ENCODE measurements around the gene SHB.

The SHB gene

GRCh38 chr9:37952731-37953130 lies 116.3 kb downstream of the SHB start:
- Histone ChIP-seq H3K27me3 (peaks cover 0 to 4% (median 0%) of the 10 kb centered on the region in 11 experiments; a peak in 2 of 22 replicates), H3K4me2 (peak overlapping the region in 7 of 11 experiments; percentile 70 to 95 (median 88); a peak in 11 of 22 replicates), H3K4me1 (peaks cover 24 to 95% (median 78%) of the 10 kb centered on the region in 10 experiments), H3K36me3 (peaks cover 0 to 21% (median 0%) of the 10 kb centered on the region in 11 experiments; a peak in 2 of 22 replicates), H3K9me3 (replicated peaks in 1 of 11) (no peaks in the 10 kb centered on the region), H4K20me1 (peaks cover 0 to 23% (median 0%) of the 10 kb centered on the region in 11 experiments; a peak in 4 of 22 replicates), H3K4me3 (no peak overlapping the region), H3K9ac (no peak overlapping the region), H3K27ac (0 out of 22 replicates have a peak overlapping the region, but pooled peaks of 1 of the 11 experiments have one; percentile 7)
- no peak for TF ChIP-seq Cebpa-rat (IDR thresholded peaks at IDR 0.05)

GRCh38 chr9:37951671-37952449 lies 117.2 kb downstream of the SHB start:
- 0 out of 22 replicates have a peak overlapping the region, but pooled peaks of 1 of the 11 experiments have one; percentile 17 for H3K27ac ChIP-seq
- peaks cover 0 to 4% (median 0%) of the 10 kb centered on the region in 11 experiments; a peak in 2 of 22 replicates for H3K27me3 ChIP-seq
- no peaks in the 10 kb centered on the region for H3K9me3 ChIP-seq (replicated peaks in 1 of 11)
- no peak for TF ChIP-seq Cebpa-rat (IDR thresholded peaks at IDR 0.05)
- no peak overlapping the region for H3K9ac ChIP-seq
- peaks cover 0 to 21% (median 0%) of the 10 kb centered on the region in 11 experiments; a peak in 2 of 22 replicates for H3K36me3 ChIP-seq
- no peak overlapping the region for H3K4me3 ChIP-seq
- H3K4me2 ChIP-seq, result peak overlapping the region in 8 of 11 experiments; percentile 8 to 92 (median 53); a peak in 15 of 22 replicates
- H4K20me1 ChIP-seq, result peaks cover 0 to 22% (median 0%) of the 10 kb centered on the region in 11 experiments; a peak in 4 of 22 replicates
- peaks cover 28 to 99% (median 86%) of the 10 kb centered on the region in 10 experiments for H3K4me1 ChIP-seq

DNA sequence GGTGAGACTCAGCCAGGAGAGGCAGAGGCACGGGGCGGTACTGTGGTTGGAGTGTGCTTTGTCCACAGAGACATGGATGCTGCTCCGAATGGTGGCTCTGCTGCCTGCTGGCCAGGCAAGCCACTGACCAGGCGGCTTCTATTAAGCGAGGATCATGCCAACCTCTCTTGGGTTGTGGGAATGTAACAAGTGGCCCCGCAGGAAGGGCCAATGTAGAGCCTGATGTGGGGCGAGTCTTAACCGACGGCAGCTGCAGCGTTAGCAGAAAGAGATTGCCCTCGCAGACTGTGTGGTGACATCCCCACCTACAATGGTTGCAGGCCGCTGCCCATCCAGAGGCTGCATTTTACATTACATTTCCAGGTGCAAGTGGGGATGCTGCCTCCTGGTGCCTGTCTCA lies 118.5 kb downstream of the SHB start:
- Histone ChIP-seq H3K9me3 (replicated peaks in 1 of 11) (no peaks in the 10 kb centered on the region), H3K36me3 (peaks cover 0 to 25% (median 0%) of the 10 kb centered on the region in 11 experiments; a peak in 2 of 22 replicates), H3K4me1 (peaks cover 37 to 99% (median 87%) of the 10 kb centered on the region in 10 experiments), H4K20me1 (peaks cover 0 to 26% (median 3%) of the 10 kb centered on the region in 11 experiments; a peak in 7 of 22 replicates), H3K4me2 (peak overlapping the region in 8 of 11 experiments; percentile 8 to 92 (median 53); a peak in 10 of 22 replicates), H3K27me3 (peaks cover 0 to 4% (median 0%) of the 10 kb centered on the region in 11 experiments; a peak in 2 of 22 replicates), H3K27ac (no peak overlapping the region), H3K4me3 (no peak overlapping the region), H3K9ac (no peak overlapping the region)
- TF ChIP-seq Cebpa-rat (IDR thresholded peaks at IDR 0.05), result no peak

GRCh38 chr9:37949576-37949975 lies 119.5 kb downstream of the SHB start:
- H3K4me3 ChIP-seq, result no peak overlapping the region
- peaks cover 0 to 28% (median 3%) of the 10 kb centered on the region in 11 experiments; a peak in 7 of 22 replicates for H4K20me1 ChIP-seq
- peaks cover 36 to 98% (median 81%) of the 10 kb centered on the region in 10 experiments for H3K4me1 ChIP-seq
- peak overlapping the region in 5 of 11 experiments; percentile 22 to 92 (median 82); a peak in 6 of 22 replicates for H3K4me2 ChIP-seq
- no peaks in the 10 kb centered on the region for H3K9me3 ChIP-seq (replicated peaks in 1 of 11)
- H3K27me3 ChIP-seq, result peaks cover 0 to 4% (median 0%) of the 10 kb centered on the region in 11 experiments; a peak in 2 of 22 replicates
- peaks cover 0 to 28% (median 0%) of the 10 kb centered on the region in 11 experiments; a peak in 2 of 22 replicates for H3K36me3 ChIP-seq
- H3K27ac ChIP-seq, result no peak overlapping the region
- no peak for TF ChIP-seq Cebpa-rat (IDR thresholded peaks at IDR 0.05)
- H3K9ac ChIP-seq, result no peak overlapping the region

DNA sequence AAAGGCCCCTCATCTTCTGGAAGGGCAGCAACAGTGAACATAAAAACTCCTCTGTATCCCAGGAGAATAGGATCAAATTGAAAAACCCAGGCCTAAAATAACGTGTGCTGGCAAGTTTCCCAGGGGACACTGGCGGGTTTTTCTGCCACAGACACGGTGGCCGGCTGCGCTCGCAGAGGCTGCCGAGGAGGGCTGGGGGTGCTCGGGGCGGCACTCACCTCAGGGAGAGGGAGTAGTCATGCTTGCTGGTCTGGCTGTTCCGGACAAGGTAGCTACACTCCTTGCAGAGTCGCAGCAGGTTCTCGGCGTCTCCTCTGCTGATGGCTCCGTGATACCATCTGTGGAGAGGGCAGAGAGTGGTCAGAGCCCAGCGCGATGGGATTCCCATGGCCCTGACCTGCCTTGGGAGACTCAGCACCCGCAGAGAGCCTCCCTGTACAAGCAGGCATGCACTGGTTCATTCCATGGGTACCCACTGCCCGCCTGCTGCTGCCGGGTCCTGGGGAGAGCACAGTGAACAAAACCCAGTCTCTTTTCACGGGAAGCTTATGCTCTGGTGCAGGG lies 120.5 kb downstream of the SHB start:
- Histone ChIP-seq H3K27ac (no peak overlapping the region), H3K9me3 (replicated peaks in 1 of 11) (no peaks in the 10 kb centered on the region), H3K27me3 (peaks cover 0 to 4% (median 0%) of the 10 kb centered on the region in 11 experiments; a peak in 2 of 22 replicates), H4K20me1 (peaks cover 0 to 28% (median 2%) of the 10 kb centered on the region in 11 experiments; a peak in 9 of 22 replicates), H3K9ac (peak overlapping the region in 4 of 11 experiments; percentile 2 to 26 (median 14); a peak in 2 of 22 replicates), H3K36me3 (peaks cover 0 to 28% (median 0%) of the 10 kb centered on the region in 11 experiments; a peak in 2 of 22 replicates), H3K4me3 (peak overlapping the region in 1 of 10 experiments; percentile 1; a peak in 2 of 20 replicates), H3K4me2 (peak overlapping the region; percentile 44 to 92 (median 80)), H3K4me1 (peaks cover 26 to 96% (median 71%) of the 10 kb centered on the region in 10 experiments)
- TF ChIP-seq Cebpa-rat (IDR thresholded peaks at IDR 0.05), result no peak

DNA sequence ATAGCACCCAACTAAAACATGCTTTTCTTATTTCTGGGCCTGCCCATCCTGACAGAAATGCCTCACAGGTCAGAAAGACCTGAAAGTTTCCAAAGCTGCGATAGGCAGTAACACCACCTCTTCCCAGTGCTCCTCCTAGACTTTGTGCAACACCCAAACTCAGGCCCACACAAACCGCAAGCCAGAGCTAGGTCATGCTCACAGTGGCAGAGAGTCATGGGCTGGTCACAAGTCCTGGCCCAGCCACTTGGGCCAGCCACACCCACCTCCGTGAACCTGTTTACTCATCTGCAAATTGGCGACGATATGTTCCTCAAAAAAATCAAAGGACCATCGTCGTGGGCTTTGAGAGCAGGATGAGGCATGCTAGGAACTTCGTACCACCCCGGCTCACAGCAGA lies 121.0 kb downstream of the SHB start:
- peaks cover 24 to 95% (median 65%) of the 10 kb centered on the region in 10 experiments for H3K4me1 ChIP-seq
- peak overlapping the region; percentile 44 to 92 (median 80) for H3K4me2 ChIP-seq
- H3K4me3 ChIP-seq, result peak overlapping the region in 1 of 10 experiments; percentile 1; a peak in 1 of 20 replicates
- TF ChIP-seq Cebpa-rat (IDR thresholded peaks at IDR 0.05), result no peak
- peak overlapping the region in 3 of 11 experiments; percentile 13 to 26 (median 20); a peak in 2 of 22 replicates for H3K9ac ChIP-seq
- H3K27ac ChIP-seq, result no peak overlapping the region
- peaks cover 0 to 28% (median 0%) of the 10 kb centered on the region in 11 experiments; a peak in 9 of 22 replicates for H4K20me1 ChIP-seq
- peaks cover 0 to 28% (median 0%) of the 10 kb centered on the region in 11 experiments; a peak in 2 of 22 replicates for H3K36me3 ChIP-seq
- no peaks in the 10 kb centered on the region for H3K9me3 ChIP-seq (replicated peaks in 1 of 11)
- peaks cover 0 to 4% (median 0%) of the 10 kb centered on the region in 11 experiments; a peak in 2 of 22 replicates for H3K27me3 ChIP-seq

DNA sequence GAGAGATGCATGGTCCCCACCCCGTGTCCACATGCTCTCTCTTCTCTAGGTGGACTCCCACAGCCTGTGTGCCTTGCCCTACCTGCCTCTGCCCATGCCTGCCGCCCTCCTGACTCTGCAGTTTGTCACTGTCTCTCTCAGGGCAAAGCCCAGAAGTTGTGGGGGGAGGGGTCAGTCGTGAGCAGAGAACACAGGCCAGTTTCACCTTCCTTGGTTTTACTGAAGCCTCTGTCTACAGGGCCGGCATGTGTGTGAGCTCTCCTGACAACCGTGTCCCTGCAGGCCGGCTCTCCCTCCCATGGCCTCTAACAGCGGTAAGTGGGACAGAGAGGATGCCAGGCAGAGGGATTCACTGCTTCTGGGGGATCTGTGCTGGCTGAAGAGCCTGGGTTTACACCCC lies 121.6 kb downstream of the SHB start:
- Histone ChIP-seq H3K4me1 (peaks cover 24 to 89% (median 65%) of the 10 kb centered on the region in 10 experiments), H3K27me3 (peaks cover 0 to 4% (median 0%) of the 10 kb centered on the region in 11 experiments; a peak in 2 of 22 replicates), H3K4me2 (peak overlapping the region; percentile 44 to 92 (median 80); a peak in 21 of 22 replicates), H3K4me3 (no peak overlapping the region), H3K36me3 (peaks cover 0 to 28% (median 0%) of the 10 kb centered on the region in 11 experiments; a peak in 2 of 22 replicates), H4K20me1 (peaks cover 0 to 28% (median 0%) of the 10 kb centered on the region in 11 experiments; a peak in 9 of 22 replicates), H3K9ac (peak overlapping the region in 3 of 11 experiments; percentile 13 to 27 (median 20); a peak in 2 of 22 replicates), H3K9me3 (replicated peaks in 1 of 11) (no peaks in the 10 kb centered on the region), H3K27ac (no peak overlapping the region)
- TF ChIP-seq Cebpa-rat (IDR thresholded peaks at IDR 0.05), result no peak

DNA sequence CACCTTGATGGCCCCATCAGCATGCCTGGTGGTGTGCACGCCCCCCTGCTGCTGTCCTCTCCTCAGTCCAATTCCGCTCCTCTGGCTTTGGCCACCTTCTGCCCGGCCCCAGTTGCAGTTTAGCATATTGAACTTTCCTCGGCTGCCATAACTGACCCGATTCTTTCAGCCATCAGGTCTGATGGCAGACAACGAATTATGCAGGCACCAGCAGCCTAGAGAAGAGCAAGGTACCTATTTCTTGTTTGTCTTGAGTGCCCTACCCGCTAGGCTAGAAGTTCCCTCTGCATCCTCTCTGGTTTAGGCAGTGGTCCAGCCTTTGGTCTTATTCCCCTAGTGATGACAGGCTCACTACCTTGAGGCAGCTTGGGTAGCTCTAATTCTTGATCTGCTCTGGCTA lies 122.1 kb downstream of the SHB start:
- no peaks in the 10 kb centered on the region for H3K9me3 ChIP-seq (replicated peaks in 1 of 11)
- TF ChIP-seq Cebpa-rat (IDR thresholded peaks at IDR 0.05), result no peak
- H3K4me3 ChIP-seq, result peak overlapping the region in 1 of 10 experiments; percentile 14; a peak in 2 of 20 replicates
- H3K4me1 ChIP-seq, result peaks cover 24 to 87% (median 65%) of the 10 kb centered on the region in 10 experiments
- peaks cover 0 to 24% (median 0%) of the 10 kb centered on the region in 11 experiments; a peak in 2 of 22 replicates for H3K36me3 ChIP-seq
- peak overlapping the region in 2 of 11 experiments; percentile 27 to 29; a peak in 1 of 22 replicates for H3K9ac ChIP-seq
- H3K27ac ChIP-seq, result no peak overlapping the region
- peaks cover 0 to 4% (median 0%) of the 10 kb centered on the region in 11 experiments; a peak in 2 of 22 replicates for H3K27me3 ChIP-seq
- H3K4me2 ChIP-seq, result peak overlapping the region in 10 of 11 experiments; percentile 59 to 92 (median 81); a peak in 18 of 22 replicates
- peaks cover 0 to 28% (median 0%) of the 10 kb centered on the region in 11 experiments; a peak in 9 of 22 replicates for H4K20me1 ChIP-seq
